Panc1 (cell line): ENCODE measurements around the gene SORL1. TPM values are rescaled to one million over a fixed set of nuclear protein-coding genes. Genes with fewer than 3 reads are reported as not detected.

ENCODE experiments used
- ATAC-seq: fragments of 200-7000 bp; cut with Tn5 transposase; 2 replicates; pipeline ENCODE4 v1.9.1; 2020; ENCODE audit warnings: mild to moderate bottlenecking, moderate library complexity
- BruUV-seq: library from RNA; stranded (reverse); fragments of 400-500 nt; replicated peaks from 2 replicates; lab custom pipeline; 2021; lab: Mats Ljungman, UMichigan
- CTCF ChIA-PET: fragments of 300-600 bp; sonication (Branson Sonifier 250); formaldehyde crosslinking; loops from one replicate; lab custom pipeline; 2022; ENCODE audit warnings: antibody characterized with exemption; lab: Charles Lee
- POLR2A ChIA-PET: fragments of 300-600 bp; sonication (Branson Sonifier 250); formaldehyde crosslinking; loops from one replicate; lab custom pipeline; 2022; ENCODE audit warnings: antibody characterized with exemption; lab: Charles Lee
- DNase-seq: peaks from one replicate; pipeline ENCODE4 v3.0.0-alpha.2; 2010; ENCODE audit warnings: low read depth, low spot score
- H3K27ac ChIP-seq: 2 replicates; pipeline ENCODE4 v1.5.1; 2011; ENCODE audit warnings: mild to moderate bottlenecking, low read length, inconsistent platforms
- H3K27me3 ChIP-seq: fragments of 200-500 bp; sonication (Bioruptor generic); 2 replicates; pipeline ENCODE4 v1.6.0; 2014; ENCODE audit warnings: low read length, inconsistent platforms; ENCODE audit not compliant: control insufficient read depth, insufficient read depth
- H3K36me3 ChIP-seq: fragments of 200-500 bp; sonication (Bioruptor generic); 2 replicates; pipeline ENCODE4 v1.5.1; 2014; ENCODE audit warnings: inconsistent platforms, mild to moderate bottlenecking, low read length, moderate library complexity; ENCODE audit not compliant: control insufficient read depth, insufficient read depth
- H3K4me1 ChIP-seq: 2 replicates; pipeline ENCODE4 v1.5.1; 2011; ENCODE audit warnings: inconsistent platforms, mild to moderate bottlenecking, low read length, moderate library complexity; ENCODE audit not compliant: control insufficient read depth, insufficient read depth
- H3K4me3 ChIP-seq, 2 experiments: 2 replicates each; pipeline ENCODE4 v1.5.1; 2011 to 2012; ENCODE audit warnings: low read depth in 2 of 2, low read length in 2 of 2, mild to moderate bottlenecking in 2 of 2, inconsistent platforms in 1 of 2, moderate library complexity in 1 of 2
- H3K9me3 ChIP-seq: fragments of 200-500 bp; sonication (Bioruptor generic); 2 replicates; pipeline ENCODE4 v1.5.1; 2014; ENCODE audit warnings: low read depth, mild to moderate bottlenecking, inconsistent platforms, low read length, moderate library complexity; ENCODE audit not compliant: control insufficient read depth, insufficient read depth
- CTCF ChIP-seq: fragments of 450-650 bp; IDR thresholded peaks from 2 replicates; pipeline ENCODE4 v1.5.1; 2017; ENCODE audit warnings: mild to moderate bottlenecking
- POLR2AphosphoS5 ChIP-seq: IDR thresholded peaks from 2 replicates; pipeline ENCODE4 v1.6.1; 2012; ENCODE audit warnings: mild to moderate bottlenecking, low read depth, low read length, moderate library complexity
- REST ChIP-seq, 2 experiments: IDR thresholded peaks; 2 replicates each; pipeline ENCODE4 v1.6.1; 2011 to 2012; ENCODE audit warnings: low read depth in 2 of 2, control low read depth in 1 of 2, low read length in 1 of 2, mild to moderate bottlenecking in 1 of 2, moderate library complexity in 1 of 2; ENCODE audit not compliant: insufficient read depth in 1 of 2
- SIN3A ChIP-seq: IDR thresholded peaks from 2 replicates; pipeline ENCODE4 v1.6.1; 2012; ENCODE audit warnings: low read depth, mild to moderate bottlenecking, low read length, moderate library complexity, borderline replicate concordance; ENCODE audit not compliant: insufficient read depth
- TCF7L2 ChIP-seq: IDR thresholded peaks from 2 replicates; pipeline ENCODE4 v1.6.1; 2011; ENCODE audit warnings: mild to moderate bottlenecking, low read depth, low read length, inconsistent platforms
- in situ Hi-C: cut with HindIII; loops from 2 replicates; pipeline ENCODE4 v1.10.0; 2016; ENCODE audit warnings: low sequenced_read_pairs, low pct_unique_long_range_greater_than_20kb
- intact Hi-C: fragments of 100-400 bp; cut with micrococcal nuclease; formaldehyde crosslinking; loops from one replicate; pipeline ENCODE4 v1.10.0; 2022; ENCODE audit not compliant: unreplicated experiment
- total RNA-seq: library from RNA; stranded (reverse); gene quantifications from one replicate; pipeline ENCODE4 v1.2.1, GENCODE V29; 2021; ENCODE audit not compliant: unreplicated experiment

SORL1 gene
- total RNA-seq, 1 experiment from 2014 or later: 36.3 TPM

- Histone ChIP-seq H3K4me3 (no peak overlapping the region), H3K36me3 (no peaks in the 10 kb centered on the region), H3K27me3 (no peaks in the 10 kb centered on the region), H3K27ac (no peak overlapping the region), H3K4me1 (no peaks in the 10 kb centered on the region), H3K9me3 (no peaks in the 10 kb centered on the region)
- no TSS peak for BruUV-seq
- no peak for ATAC-seq
- POLR2A ChIA-PET: no interaction called here
- no peak for DNase-seq
- in situ Hi-C loops: no loop called here
- intact Hi-C loops: no loop called here
- TF ChIP-seq REST (IDR thresholded peaks at IDR 0.05; ENCODE audit: insufficient read depth in 1 of 2, low read depth in 2 of 2, low read length in 1 of 2): no peak
- TF ChIP-seq TCF7L2: no peak
- TF ChIP-seq POLR2AphosphoS5: no peak
- CTCF ChIA-PET: no interaction called here
Observed at GRCh38 chr11:121587182-121587581, 135.1 kb downstream of the SORL1 start.

GRCh38 chr11:121588747-121589146 lies 136.6 kb downstream of the SORL1 start:
- intact Hi-C loops (no loop called here), in situ Hi-C loops (no loop called here)
- ChIA-PET CTCF (no interaction called here), POLR2A (no interaction called here)
- no peaks in the 10 kb centered on the region for H3K9me3 ChIP-seq
- DNase-seq (no peak), ATAC-seq (no peak)
- BruUV-seq: no TSS peak
- H3K27me3 ChIP-seq: no peaks in the 10 kb centered on the region
- no peaks in the 10 kb centered on the region for H3K4me1 ChIP-seq
- TF ChIP-seq REST (IDR thresholded peaks at IDR 0.05; ENCODE audit: insufficient read depth in 1 of 2, low read depth in 2 of 2, low read length in 1 of 2) (no peak), POLR2AphosphoS5 (no peak), SIN3A (no peak), CTCF (no peak), TCF7L2 (no peak)
- no peak overlapping the region for H3K27ac ChIP-seq
- H3K4me3 ChIP-seq: no peak overlapping the region
- H3K36me3 ChIP-seq: no peaks in the 10 kb centered on the region
